DOHH2 (cell line): Measurements from ENCODE around the gene PKIB.

Experiments
- CTCF ChIP-seq: fragments of 200-600 bp; sonication (generic); IDR thresholded peaks from one replicate; pipeline ENCODE4 v1.5.1; 2014; ENCODE audit warnings: antibody characterized with exemption, mild to moderate bottlenecking, low read depth, low read length; ENCODE audit not compliant: poor library complexity, severe bottlenecking
- EZH2phosphoT487 ChIP-seq: fragments of 200-600 bp; sonication (generic); IDR thresholded peaks from 2 replicates; pipeline ENCODE4 v1.6.1; 2017; ENCODE audit warnings: borderline replicate concordance, mild to moderate bottlenecking, antibody characterized with exemption, low read length, moderate library complexity, mixed read lengths

DNA sequence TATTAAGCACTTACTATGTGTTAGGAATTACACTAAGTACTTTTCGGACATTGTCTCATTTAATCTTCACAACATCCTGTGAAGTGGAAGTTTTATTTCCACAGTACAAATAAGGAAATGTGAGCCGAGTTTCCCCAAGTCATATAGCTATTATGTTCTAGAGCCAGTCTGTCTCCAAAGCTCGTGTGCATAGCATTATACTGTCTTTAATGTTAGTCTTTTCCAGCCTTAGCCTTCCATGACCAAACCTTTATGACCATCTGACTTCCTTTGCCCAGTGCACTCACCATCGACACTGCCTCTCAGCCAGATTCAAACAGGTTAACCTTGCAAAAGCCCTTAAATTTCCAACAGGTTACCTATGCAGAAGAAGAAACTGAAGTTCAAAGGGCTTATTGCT, 55.7 kb downstream of the PKIB start:
- no peak for TF ChIP-seq CTCF
- no peak for TF ChIP-seq EZH2phosphoT487
